Keratinocyte (primary cell): ENCODE data around the gene RXRA. TPM values are rescaled to one million over a fixed set of nuclear protein-coding genes. Genes with fewer than 3 reads are reported as not detected.

ENCODE experiments used
- DNase-seq: peaks from one replicate; pipeline ENCODE4 v3.0.0-alpha.2; 2011; ENCODE audit warnings: low read depth, missing footprints, low spot score
- FAIRE-seq: peaks from 2 replicates; lab custom pipeline; 2011; peaks lifted over from hg19 to GRCh38; lab: Jason Lieb, UNC
- H2AFZ ChIP-seq: 2 replicates; pipeline ENCODE4 v1.6.0; 2012; ENCODE audit warnings: low read length, control low read depth, inconsistent platforms; ENCODE audit not compliant: control insufficient read depth
- H3K27ac ChIP-seq: 2 replicates; pipeline ENCODE4 v1.5.1; 2011; ENCODE audit warnings: low read length; ENCODE audit not compliant: control insufficient read depth, insufficient read depth
- H3K27me3 ChIP-seq: 3 replicates; pipeline ENCODE4 v1.6.0; 2011; ENCODE audit warnings: low read length; ENCODE audit not compliant: control insufficient read depth, insufficient read depth; ENCODE audit errors: extremely low read depth
- H3K36me3 ChIP-seq, 2 experiments: 2 replicates in 1 of 2; 3 replicates in 1 of 2; pipeline ENCODE4 v1.5.1; 2011; ENCODE audit warnings: low read length in 2 of 2, mild to moderate bottlenecking in 1 of 2; ENCODE audit not compliant: control insufficient read depth in 2 of 2, insufficient read depth in 2 of 2; ENCODE audit errors: extremely low read depth in 1 of 2
- H3K4me1 ChIP-seq: 3 replicates; pipeline ENCODE4 v1.5.1; 2011; ENCODE audit warnings: low read length; ENCODE audit not compliant: control insufficient read depth, insufficient read depth; ENCODE audit errors: extremely low read depth
- H3K4me2 ChIP-seq: 3 replicates; pipeline ENCODE4 v1.6.0; 2011; ENCODE audit warnings: low read depth, low read length; ENCODE audit not compliant: control insufficient read depth, insufficient read depth; ENCODE audit errors: extremely low read depth
- H3K4me3 ChIP-seq, 3 experiments: fragments of 200-600 bp in 1 of 3; sonication (generic) in 1 of 3; 2 replicates in 2 of 3; 3 replicates in 1 of 3; pipeline ENCODE4 v1.5.1; 2011 to 2016; ENCODE audit warnings: low read length in 3 of 3, mild to moderate bottlenecking in 3 of 3, control low read depth in 2 of 3, inconsistent platforms in 1 of 3, low read depth in 1 of 3, mixed read lengths in 1 of 3, mixed run types in 1 of 3, moderate library complexity in 1 of 3; ENCODE audit not compliant: control insufficient read depth in 2 of 3, insufficient read depth in 2 of 3; ENCODE audit errors: extremely low read depth in 1 of 3
- H3K79me2 ChIP-seq: 2 replicates; pipeline ENCODE4 v1.6.0; 2012; ENCODE audit warnings: low read length; ENCODE audit not compliant: control insufficient read depth, insufficient read depth
- H3K9ac ChIP-seq: 3 replicates; pipeline ENCODE4 v1.6.0; 2011; ENCODE audit warnings: low read length; ENCODE audit not compliant: control insufficient read depth, insufficient read depth; ENCODE audit errors: extremely low read depth
- H3K9me1 ChIP-seq: 3 replicates; pipeline ENCODE4 v1.6.0; 2011; ENCODE audit warnings: low read length; ENCODE audit not compliant: control insufficient read depth, insufficient read depth; ENCODE audit errors: extremely low read depth
- H3K9me3 ChIP-seq: 2 replicates; pipeline ENCODE4 v1.5.1; 2012; ENCODE audit warnings: low read depth, low read length; ENCODE audit not compliant: control insufficient read depth
- H4K20me1 ChIP-seq: 3 replicates; pipeline ENCODE4 v1.6.0; 2011; ENCODE audit warnings: low read length; ENCODE audit not compliant: control insufficient read depth, insufficient read depth; ENCODE audit errors: extremely low read depth
- EZH2 ChIP-seq: IDR thresholded peaks from one replicate; pipeline ENCODE4 v1.6.1; 2012; ENCODE audit warnings: inconsistent platforms, mild to moderate bottlenecking, low read length, moderate library complexity
- dilution Hi-C: fragments of 300-500 bp; cut with MboI; formaldehyde crosslinking; loops from one replicate; pipeline ENCODE4 v1.7.0; 2020; ENCODE audit warnings: low sequenced_read_pairs; ENCODE audit not compliant: extremely low pct_ligation_motif_present
- polyA plus RNA-seq, 5 experiments: library from polyadenylated mRNA; depleted of rRNA in 3 of 5; stranded (reverse) in 3 of 5; stranded (forward) in 1 of 5; unstranded in 1 of 5; fragments of >200 nt; gene quantifications; 1 replicate in 1 of 5; 2 replicates in 3 of 5; 3 replicates in 1 of 5; pipeline versions ENCODE4 v1.2.1 to v1.2.3, GENCODE V29; 2011 to 2012; ENCODE audit warnings: missing spikeins in 2 of 5, low read depth in 1 of 5, low replicate concordance in 1 of 5
- TF ChIP-seq, protein P1 (sequence below), 3 experiments: IDR thresholded peaks in 1 of 3; conservative IDR thresholded peaks in 1 of 3; optimal IDR thresholded peaks in 1 of 3; 2 replicates in 2 of 3; 3 replicates in 1 of 3; pipeline versions ENCODE3 to v1.5.1; 2011; ENCODE audit warnings: low read length in 3 of 3, mild to moderate bottlenecking in 3 of 3, moderate library complexity in 2 of 3, control low read depth in 1 of 3, inconsistent platforms in 1 of 3; ENCODE audit not compliant: insufficient read depth in 2 of 3; ENCODE audit errors: extremely low read depth in 1 of 3

RXRA gene
- polyA plus RNA-seq, 1 donor (not counting 4 experiments of a cell fraction or from before 2014, with no cell fraction given), result 9.7 TPM

- Histone ChIP-seq H3K4me3 (no peak overlapping the region), H4K20me1 (peaks cover 9% of the 10 kb centered on the region), H3K36me3 (peaks cover 0 to 2% of the 10 kb centered on the region in 2 experiments), H3K79me2 (peaks cover 16% of the 10 kb centered on the region), H3K9me3 (no peaks in the 10 kb centered on the region), H3K4me2 (peak overlapping the region; percentile 61), H3K9me1 (peaks cover 9% of the 10 kb centered on the region), H2AFZ (no peak overlapping the region), H3K27me3 (no peaks in the 10 kb centered on the region), H3K4me1 (peaks cover 88% of the 10 kb centered on the region), H3K27ac (peak overlapping the region; percentile 72), H3K9ac (peak overlapping the region; percentile 68)
- dilution Hi-C loops, result no loop called here
- no peak for DNase-seq
- TF ChIP-seq, protein P1, sequence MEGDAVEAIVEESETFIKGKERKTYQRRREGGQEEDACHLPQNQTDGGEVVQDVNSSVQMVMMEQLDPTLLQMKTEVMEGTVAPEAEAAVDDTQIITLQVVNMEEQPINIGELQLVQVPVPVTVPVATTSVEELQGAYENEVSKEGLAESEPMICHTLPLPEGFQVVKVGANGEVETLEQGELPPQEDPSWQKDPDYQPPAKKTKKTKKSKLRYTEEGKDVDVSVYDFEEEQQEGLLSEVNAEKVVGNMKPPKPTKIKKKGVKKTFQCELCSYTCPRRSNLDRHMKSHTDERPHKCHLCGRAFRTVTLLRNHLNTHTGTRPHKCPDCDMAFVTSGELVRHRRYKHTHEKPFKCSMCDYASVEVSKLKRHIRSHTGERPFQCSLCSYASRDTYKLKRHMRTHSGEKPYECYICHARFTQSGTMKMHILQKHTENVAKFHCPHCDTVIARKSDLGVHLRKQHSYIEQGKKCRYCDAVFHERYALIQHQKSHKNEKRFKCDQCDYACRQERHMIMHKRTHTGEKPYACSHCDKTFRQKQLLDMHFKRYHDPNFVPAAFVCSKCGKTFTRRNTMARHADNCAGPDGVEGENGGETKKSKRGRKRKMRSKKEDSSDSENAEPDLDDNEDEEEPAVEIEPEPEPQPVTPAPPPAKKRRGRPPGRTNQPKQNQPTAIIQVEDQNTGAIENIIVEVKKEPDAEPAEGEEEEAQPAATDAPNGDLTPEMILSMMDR (optimal IDR thresholded peaks at IDR 0.05 in 1 of 3, IDR thresholded peaks at IDR 0.05 in 1 of 3, conservative IDR thresholded peaks at IDR 0.05 in 1 of 3; ENCODE audit: extremely low read depth in 1 of 3, insufficient read depth in 2 of 3, low read length in 3 of 3), result no peak
- no peak for TF ChIP-seq EZH2
- FAIRE-seq, result no peak
These were observed 32.5 kb downstream of the RXRA start for GRCh38 chr9:134358662-134359319.

DNA sequence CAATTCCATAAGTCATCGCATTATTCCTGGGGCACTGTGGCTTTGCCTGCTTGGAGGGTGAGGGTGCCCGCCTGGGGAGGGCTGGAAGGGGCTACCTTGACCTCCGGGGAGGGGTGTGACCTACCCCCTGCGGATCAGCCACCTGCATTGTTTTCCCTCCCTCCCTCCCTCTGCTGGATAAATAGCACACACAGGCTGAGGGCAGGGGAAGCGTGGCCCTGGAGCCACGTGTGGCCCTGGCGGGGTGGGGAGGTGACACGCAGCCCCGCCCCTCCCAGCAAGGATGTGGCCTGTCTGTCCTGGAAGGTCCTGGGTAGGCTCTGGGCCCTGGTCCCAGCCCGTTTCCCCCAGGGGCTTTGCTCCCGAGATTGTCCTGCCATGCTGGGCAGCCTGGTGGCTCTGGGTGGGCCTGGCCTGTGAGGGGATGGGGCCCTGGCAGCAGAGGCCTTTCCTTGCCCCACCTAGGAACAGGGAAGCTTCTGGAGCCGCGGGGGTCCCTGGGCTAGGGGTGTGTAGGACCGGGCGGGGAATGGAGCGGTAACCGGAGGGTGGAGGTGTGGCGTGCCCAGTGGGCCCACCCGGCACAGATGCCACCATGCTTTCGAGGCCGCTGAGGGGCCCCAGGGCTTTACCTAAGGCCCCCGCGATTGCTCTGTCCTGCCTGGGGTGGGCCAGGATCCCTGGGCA lies 33.4 kb downstream of the RXRA start:
- dilution Hi-C loops, result no loop called here
- H3K4me1 ChIP-seq, result peaks cover 80% of the 10 kb centered on the region
- DNase-seq (no peak), FAIRE-seq (no peak)
- H3K4me2 ChIP-seq, result peak overlapping the region; percentile 61
- no peak overlapping the region for H3K27ac ChIP-seq
- no peaks in the 10 kb centered on the region for H3K27me3 ChIP-seq
- peaks cover 5% of the 10 kb centered on the region for H4K20me1 ChIP-seq
- H3K36me3 ChIP-seq, result peaks cover 0 to 2% of the 10 kb centered on the region in 2 experiments
- H3K9ac ChIP-seq, result peak overlapping the region; percentile 68
- peaks cover 16% of the 10 kb centered on the region for H3K79me2 ChIP-seq
- no peaks in the 10 kb centered on the region for H3K9me3 ChIP-seq
- no peak for TF ChIP-seq EZH2
- TF ChIP-seq, protein P1 (optimal IDR thresholded peaks at IDR 0.05 in 1 of 3, IDR thresholded peaks at IDR 0.05 in 1 of 3, conservative IDR thresholded peaks at IDR 0.05 in 1 of 3; ENCODE audit: extremely low read depth in 1 of 3, insufficient read depth in 2 of 3, low read length in 3 of 3), result no peak
- peaks cover 8% of the 10 kb centered on the region for H3K9me1 ChIP-seq
- H3K4me3 ChIP-seq, result peak overlapping the region in 1 of 3 experiments; percentile 37
- H2AFZ ChIP-seq, result no peak overlapping the region
